H1 (cell line): Measurements from ENCODE around the gene CEP152. TPM values are rescaled to one million over a fixed set of nuclear protein-coding genes. Genes with fewer than 3 reads are reported as not detected.
A peak's percentile ranks its signal among the peaks of the same experiment; 100 is the strongest.

Source experiments
- CTCF ChIA-PET: fragments of 300-600 bp; sonication (Branson Sonifier 250); formaldehyde crosslinking; loops from one replicate; lab custom pipeline; 2021; ENCODE audit not compliant: partially characterized antibody; lab: Charles Lee
- POLR2A ChIA-PET: fragments of 300-600 bp; sonication (Branson Sonifier 250); formaldehyde crosslinking; loops from one replicate; lab custom pipeline; 2021; ENCODE audit warnings: inconsistent platforms; ENCODE audit not compliant: partially characterized antibody; lab: Charles Lee
- DNase-seq, 2 experiments: peaks; one replicate each; pipeline versions ENCODE4 v3.0.0 to v3.0.0-alpha.2; 2010 to 2022; ENCODE audit warnings: low spot score in 2 of 2, low read depth in 1 of 2, mixed read lengths in 1 of 2
- FAIRE-seq: peaks from 2 replicates; lab custom pipeline; 2011; peaks lifted over from hg19 to GRCh38; lab: Jason Lieb, UNC
- H2AFZ ChIP-seq: 2 replicates; pipeline ENCODE4 v1.8.1; 2012; ENCODE audit warnings: low read length, inconsistent platforms
- H2AK5ac ChIP-seq: 2 replicates; pipeline ENCODE4 v1.6.1; 2013; ENCODE audit warnings: low read depth, low read length
- H2BK120ac ChIP-seq: replicated peaks from 2 replicates; pipeline ENCODE3; 2013; ENCODE audit warnings: low read depth, low read length, inconsistent platforms
- H2BK12ac ChIP-seq: 2 replicates; pipeline ENCODE4 v1.6.1; 2013; ENCODE audit warnings: low read depth, low read length
- H2BK15ac ChIP-seq: 2 replicates; pipeline ENCODE4 v1.6.1; 2013; ENCODE audit warnings: low read length
- H2BK20ac ChIP-seq: 2 replicates; pipeline ENCODE4 v1.6.1; 2013; ENCODE audit warnings: low read length
- H2BK5ac ChIP-seq: 2 replicates; pipeline ENCODE4 v1.6.1; 2013; ENCODE audit warnings: low read depth, low read length
- H3K14ac ChIP-seq: 2 replicates; pipeline ENCODE4 v1.6.1; 2013; ENCODE audit warnings: inconsistent platforms; ENCODE audit not compliant: insufficient read length
- H3K18ac ChIP-seq: 2 replicates; pipeline ENCODE4 v1.6.1; 2013; ENCODE audit warnings: low read length; ENCODE audit errors: extremely low read depth
- H3K23ac ChIP-seq: 2 replicates; pipeline ENCODE4 v1.6.1; 2013; ENCODE audit warnings: inconsistent platforms; ENCODE audit not compliant: insufficient read length
- H3K23me2 ChIP-seq: 2 replicates; pipeline ENCODE4 v1.6.1; 2013; ENCODE audit warnings: low read depth, low read length
- H3K27ac ChIP-seq: 2 replicates; pipeline ENCODE4 v1.6.1; 2011; ENCODE audit warnings: low read depth, low read length, inconsistent platforms
- H3K27me3 ChIP-seq, 4 experiments: replicated peaks in 1 of 4; 1 replicate in 1 of 4; 2 replicates in 3 of 4; pipeline versions ENCODE4 v1.6.1 to v1.8.1; 2011 to 2013; ENCODE audit warnings: low read length in 3 of 4, mild to moderate bottlenecking in 3 of 4, inconsistent platforms in 2 of 4, mixed read lengths in 2 of 4, moderate library complexity in 1 of 4; ENCODE audit not compliant: control insufficient read depth in 3 of 4, insufficient read depth in 3 of 4; ENCODE audit errors: extremely low read depth in 1 of 4
- H3K36me3 ChIP-seq, 4 experiments: 2 replicates each; pipeline versions ENCODE4 v1.6.1 to v1.8.1; 2011 to 2013; ENCODE audit warnings: mild to moderate bottlenecking in 4 of 4, low read length in 3 of 4, moderate library complexity in 2 of 4, control low read depth in 1 of 4, inconsistent platforms in 1 of 4; ENCODE audit not compliant: insufficient read depth in 4 of 4, control insufficient read depth in 2 of 4
- H3K4ac ChIP-seq: replicated peaks from 2 replicates; pipeline ENCODE3; 2013; ENCODE audit warnings: low read length, low read depth, mixed read lengths, inconsistent platforms; ENCODE audit not compliant: insufficient read length
- H3K4me1 ChIP-seq, 4 experiments: replicated peaks in 1 of 4; 1 replicate in 1 of 4; 2 replicates in 3 of 4; pipeline versions ENCODE4 v1.6.1 to v1.8.1; 2011 to 2013; ENCODE audit warnings: low read length in 3 of 4, inconsistent platforms in 2 of 4, mixed read lengths in 1 of 4; ENCODE audit not compliant: insufficient read depth in 4 of 4, control insufficient read depth in 3 of 4
- H3K4me2 ChIP-seq, 2 experiments: 2 replicates each; pipeline versions ENCODE4 v1.6.1 to v1.8.1; 2011 to 2013; ENCODE audit warnings: low read depth in 2 of 2, low read length in 2 of 2, control low read depth in 1 of 2, inconsistent platforms in 1 of 2, mild to moderate bottlenecking in 1 of 2; ENCODE audit not compliant: insufficient read depth in 1 of 2
- H3K4me3 ChIP-seq, 4 experiments: fragments of 200-600, 300-600 bp in 1 of 4; sonication (generic), shearing (Covaris generic), sonication (Bioruptor Twin) in 1 of 4; 2 replicates each; pipeline versions ENCODE4 v1.5.1 to v1.8.1; 2011 to 2016; ENCODE audit warnings: low read length in 4 of 4, low read depth in 3 of 4, control low read depth in 2 of 4, inconsistent platforms in 2 of 4, mild to moderate bottlenecking in 2 of 4, mixed read lengths in 1 of 4, moderate library complexity in 1 of 4; ENCODE audit not compliant: insufficient read depth in 2 of 4; ENCODE audit errors: extremely low read depth in 1 of 4
- H3K56ac ChIP-seq: replicated peaks from 2 replicates; pipeline ENCODE3; 2013; ENCODE audit warnings: low read depth, mild to moderate bottlenecking, mixed read lengths, low read length, inconsistent platforms; ENCODE audit not compliant: insufficient read length
- H3K79me1 ChIP-seq: 2 replicates; pipeline ENCODE4 v1.6.1; 2013; ENCODE audit warnings: low read depth, low read length, control low read depth
- H3K79me2 ChIP-seq, 2 experiments: 2 replicates each; pipeline versions ENCODE4 v1.6.1 to v1.8.1; 2012 to 2013; ENCODE audit warnings: low read length in 2 of 2, mild to moderate bottlenecking in 2 of 2, inconsistent platforms in 1 of 2; ENCODE audit not compliant: insufficient read depth in 2 of 2, control insufficient read depth in 1 of 2
- H3K9ac ChIP-seq, 4 experiments: replicated peaks in 1 of 4; 1 replicate in 1 of 4; 2 replicates in 3 of 4; pipeline versions ENCODE4 v1.6.1 to v1.8.1; 2011 to 2013; ENCODE audit warnings: low read depth in 3 of 4, low read length in 3 of 4, control low read depth in 2 of 4, mild to moderate bottlenecking in 2 of 4, moderate library complexity in 2 of 4, inconsistent platforms in 1 of 4; ENCODE audit errors: extremely low read depth in 1 of 4
- H3K9me3 ChIP-seq, 2 experiments: 2 replicates each; pipeline versions ENCODE4 v1.6.1 to v1.8.1; 2012 to 2013; ENCODE audit warnings: mild to moderate bottlenecking in 2 of 2, moderate library complexity in 2 of 2, control low read depth in 1 of 2, inconsistent platforms in 1 of 2, low read depth in 1 of 2, low read length in 1 of 2, mixed read lengths in 1 of 2; ENCODE audit not compliant: insufficient read depth in 2 of 2
- H4K20me1 ChIP-seq, 2 experiments: replicated peaks in 1 of 2; 2 replicates each; pipeline versions ENCODE3 to v1.8.1; 2011 to 2013; ENCODE audit warnings: inconsistent platforms in 2 of 2, low read length in 2 of 2, mild to moderate bottlenecking in 1 of 2; ENCODE audit not compliant: insufficient read depth in 2 of 2, control insufficient read depth in 1 of 2
- H4K5ac ChIP-seq: 2 replicates; pipeline ENCODE4 v1.6.1; 2013; ENCODE audit warnings: low read length, low read depth, mixed read lengths, inconsistent platforms; ENCODE audit not compliant: insufficient read length
- H4K8ac ChIP-seq: 2 replicates; pipeline ENCODE4 v1.8.0; 2013; ENCODE audit warnings: mild to moderate bottlenecking, moderate library complexity, low read length, inconsistent platforms; ENCODE audit not compliant: insufficient read depth; ENCODE audit errors: extremely low read depth
- H4K91ac ChIP-seq: replicated peaks from 2 replicates; pipeline ENCODE3; 2013; ENCODE audit warnings: low read length, mixed read lengths, inconsistent platforms; ENCODE audit not compliant: insufficient read length
- JUND ChIP-seq: IDR thresholded peaks from 2 replicates; pipeline ENCODE4 v1.6.1; 2011; ENCODE audit warnings: mild to moderate bottlenecking, improper control_type of control experiment, low read length
- TAF1 ChIP-seq: IDR thresholded peaks from 2 replicates; pipeline ENCODE4 v1.6.1; 2011; ENCODE audit warnings: mild to moderate bottlenecking, low read depth, low read length
- whole genome bisulfite sequencing, 2 experiments: shearing (Covaris generic) in 1 of 2; methylation state at CpG; one replicate each; pipeline versions ENCODE4 v1.1.6 to v1.1.7; 2013 to 2015; ENCODE audit warnings: low lambda C conversion rate in 2 of 2, mixed read lengths in 2 of 2, inconsistent platforms in 1 of 2, low coverage in 1 of 2, missing lambda C conversion rate in 1 of 2; ENCODE audit not compliant: insufficient replicate concordance in 2 of 2, insufficient coverage in 1 of 2, insufficient read length in 1 of 2; ENCODE audit errors: extremely low coverage in 1 of 2, missing lambda C conversion rate in 1 of 2; 5-methylcytosine and 5-hydroxymethylcytosine counted together
- polyA plus RNA-seq, 7 experiments: library from polyadenylated mRNA; depleted of rRNA in 3 of 7; stranded (reverse) in 5 of 7; unstranded in 2 of 7; fragments of >200 nt in 5 of 7; fragments of 200-250 nt in 2 of 7; gene quantifications; 1 replicate in 5 of 7; 2 replicates in 1 of 7; 4 replicates in 1 of 7; pipeline versions ENCODE4 v1.2.1 to v1.2.3, GENCODE V29; 2011 to 2013; ENCODE audit warnings: missing spikeins in 2 of 7, mixed read lengths in 2 of 7
- total RNA-seq: library from RNA; stranded (reverse); fragmentation: NEBNext Ultra II Directional; extraction: Animal tissue kit (Norgen Biotek cat#: 25700); gene quantifications from 2 replicates; pipeline ENCODE4 v1.2.1, GENCODE V29; 2021

CEP152 gene
- total and polyA plus RNA-seq, 2 of the 8 experiments (the other 6 are each of a cell fraction or from before 2014, with no cell fraction given): 1.4 to 16.2 TPM

DNA sequence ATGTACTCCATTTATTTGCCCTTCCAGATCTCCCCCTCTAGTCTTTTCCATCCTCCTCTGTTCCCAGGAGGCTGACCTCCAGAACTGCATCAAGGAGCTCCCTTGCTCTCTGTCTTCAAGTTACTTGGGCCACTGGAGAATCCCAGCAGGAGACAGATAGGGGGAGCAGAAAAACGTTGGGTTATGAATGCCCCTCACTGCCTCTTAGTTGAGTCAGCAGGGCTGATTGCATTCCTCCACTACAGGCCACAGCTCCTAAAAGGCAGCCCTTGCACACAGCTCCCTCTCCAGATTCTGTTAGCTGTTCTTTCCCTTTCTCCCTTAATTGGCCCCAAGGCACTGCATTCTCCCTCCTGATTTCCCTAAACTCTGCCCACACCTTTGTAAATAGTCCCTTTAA lies 12.4 kb upstream of the CEP152 start:
- no peak overlapping the region for H2BK120ac ChIP-seq
- no peak overlapping the region for H2BK5ac ChIP-seq
- no peak overlapping the region for H3K4me3 ChIP-seq
- peak in 1 of 2 experiments; percentile 36 for DNase-seq
- H3K9ac ChIP-seq: no peak overlapping the region
- H2BK15ac ChIP-seq: no peak overlapping the region
- H3K23ac ChIP-seq: no peak overlapping the region
- CTCF ChIA-PET: interaction anchor here (0.7 kb wide), 1 partner anchor 1164 kb away, joined by 3 read pairs; no protein-coding TSS in a partner anchor
- H3K4me2 ChIP-seq: peak overlapping the region in 1 of 2 experiments; percentile 31; a peak in 1 of 4 replicates
- H3K36me3 ChIP-seq: no peaks in the 10 kb centered on the region
- no peaks in the 10 kb centered on the region for H3K9me3 ChIP-seq
- peak; percentile 42; the same call in 1 of the 2 replicates for TF ChIP-seq JUND
- no peak for TF ChIP-seq TAF1
- TF ChIP-seq, all 59 proteins: peak for 1
- Histone ChIP-seq H2AFZ (peak overlapping the region; percentile 81), H2BK12ac (no peak overlapping the region), H4K8ac (no peak overlapping the region), H3K79me1 (no peaks in the 10 kb centered on the region), H2BK20ac (no peak overlapping the region), H3K27ac (no peak overlapping the region), H4K5ac (no peak overlapping the region), H3K27me3 (no peaks in the 10 kb centered on the region), H2AK5ac (no peak overlapping the region), H3K23me2 (no peaks in the 10 kb centered on the region), H3K4me1 (peaks cover 0 to 7% (median 0%) of the 10 kb centered on the region in 4 experiments; a peak in 2 of 7 replicates), H3K56ac (no peak overlapping the region), H4K20me1 (no peaks in the 10 kb centered on the region), H4K91ac (no peak overlapping the region), H3K14ac (no peak overlapping the region), H3K4ac (no peak overlapping the region), H3K79me2 (no peaks in the 10 kb centered on the region), H3K18ac (no peak overlapping the region)
- 0% methylated on average over 1 of the region's 1 CpG; no CpG with 5 or more reads in 1 of the 2 experiments for WGBS, 2 experiments
- FAIRE-seq: peak; percentile 78
- POLR2A ChIA-PET: interaction anchor here (0.6 to 1.1 kb wide), 3 partner anchors 13 to 51 kb away, joined by 3 to 4 read pairs (median 3); partner anchors contain the start of gene CEP152
